ENCODE results near the gene SLC1A2.

The SLC1A2 gene

DNA sequence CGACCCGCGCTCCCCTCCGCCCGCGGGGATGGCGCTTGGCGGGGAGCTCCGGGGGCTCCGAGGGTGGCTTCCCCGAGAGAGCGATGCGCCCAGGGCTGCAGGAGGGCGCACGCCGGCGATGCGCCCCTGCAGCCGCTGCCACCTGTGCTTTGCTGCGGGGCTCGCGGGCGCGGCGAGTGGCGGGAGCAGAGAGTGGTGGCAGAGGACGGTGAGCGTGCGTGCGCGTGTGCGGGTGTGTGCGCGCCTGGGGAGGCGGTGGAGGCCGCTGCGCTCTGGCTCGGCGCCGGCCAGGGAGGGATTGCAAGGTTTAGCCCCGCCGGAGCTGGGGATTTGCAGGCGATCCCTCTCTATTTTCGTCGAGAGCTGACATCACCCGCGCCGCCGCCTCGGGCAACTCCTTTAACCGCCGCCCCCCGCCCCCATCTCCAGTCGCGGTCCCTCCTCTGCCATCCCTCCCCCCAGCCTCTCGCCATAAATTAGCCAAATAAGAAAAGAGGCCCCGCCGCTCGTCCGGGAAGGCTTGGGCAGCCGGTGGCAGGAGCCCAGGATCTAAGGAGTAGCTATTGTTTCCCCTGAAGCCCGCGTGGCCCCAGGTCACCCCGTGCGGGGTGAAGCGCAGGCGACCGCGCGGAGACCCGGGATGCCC, at the start of gene SLC1A2:
SLC1A2 (minus strand) TSS at position 375 of the 646 bp plus-strand sequence. CDS start 592 bp downstream, outside the sequence.
- no peak for DNase-seq (ENCODE audit: low read depth in 2 of 2)

DNA sequence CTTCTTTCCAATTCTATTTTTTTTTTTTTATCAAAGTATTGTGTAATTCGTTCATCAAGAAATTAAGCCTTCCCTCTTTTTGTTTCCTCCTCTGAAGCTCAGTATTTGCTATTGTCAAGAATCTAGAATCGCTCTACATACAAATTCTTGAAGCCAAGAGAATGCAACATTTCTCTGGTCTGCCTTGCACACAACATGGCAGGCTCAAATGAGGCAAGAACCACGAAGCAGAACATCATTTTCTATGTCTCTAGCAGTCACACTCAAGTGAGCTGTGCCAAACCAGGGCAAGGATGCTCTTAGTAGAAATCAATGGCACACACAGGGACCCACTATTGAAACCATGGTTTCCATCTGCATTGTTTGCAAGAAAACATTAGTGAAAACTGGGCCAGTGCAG, 46.7 kb upstream of the SLC1A2 start:
- no peak for DNase-seq (ENCODE audit: low read depth in 2 of 2)

DNA sequence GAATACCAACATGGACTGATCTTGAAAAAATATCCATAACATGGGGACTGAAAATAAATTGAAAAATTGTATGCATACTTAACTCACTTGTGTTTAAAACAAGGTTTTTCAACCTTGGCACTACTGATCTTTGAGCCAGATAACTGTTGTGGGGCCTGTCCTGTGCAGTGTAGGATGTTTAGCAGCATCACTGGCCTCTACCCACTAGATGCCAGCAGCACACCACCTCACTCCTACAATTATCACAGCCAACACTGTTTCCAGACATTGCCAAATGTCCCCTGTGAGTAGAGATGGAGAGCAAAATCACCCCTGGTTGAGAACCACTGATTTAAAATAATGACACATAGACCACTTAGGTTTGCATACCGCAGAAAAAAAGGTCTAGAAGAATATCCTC, 45.0 kb upstream of the SLC1A2 start:
- DNase-seq (ENCODE audit: low read depth in 2 of 2) = no peak

DNA sequence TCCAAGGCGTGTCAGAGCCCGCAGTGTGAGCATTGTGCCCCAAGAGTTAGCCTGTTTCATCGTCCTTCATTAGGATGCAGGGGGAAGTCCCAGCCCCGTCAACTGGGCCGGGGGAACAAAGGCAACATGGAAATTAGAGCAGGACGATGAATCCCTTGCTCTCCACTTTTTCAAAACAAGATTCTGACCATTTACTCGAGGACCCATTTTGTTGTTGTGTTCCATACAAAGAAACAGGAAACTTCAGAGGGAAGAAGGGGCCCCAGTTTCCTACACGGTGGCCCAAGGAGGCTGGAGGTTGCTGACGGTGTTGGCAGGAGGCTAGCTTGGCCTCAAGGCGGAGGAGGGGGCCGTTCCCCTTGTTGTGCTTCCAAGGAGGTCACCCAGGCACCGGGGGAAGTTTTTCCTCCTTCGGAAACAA, 44.0 kb upstream of the SLC1A2 start:
- no peak for DNase-seq (ENCODE audit: low read depth in 2 of 2)

DNA sequence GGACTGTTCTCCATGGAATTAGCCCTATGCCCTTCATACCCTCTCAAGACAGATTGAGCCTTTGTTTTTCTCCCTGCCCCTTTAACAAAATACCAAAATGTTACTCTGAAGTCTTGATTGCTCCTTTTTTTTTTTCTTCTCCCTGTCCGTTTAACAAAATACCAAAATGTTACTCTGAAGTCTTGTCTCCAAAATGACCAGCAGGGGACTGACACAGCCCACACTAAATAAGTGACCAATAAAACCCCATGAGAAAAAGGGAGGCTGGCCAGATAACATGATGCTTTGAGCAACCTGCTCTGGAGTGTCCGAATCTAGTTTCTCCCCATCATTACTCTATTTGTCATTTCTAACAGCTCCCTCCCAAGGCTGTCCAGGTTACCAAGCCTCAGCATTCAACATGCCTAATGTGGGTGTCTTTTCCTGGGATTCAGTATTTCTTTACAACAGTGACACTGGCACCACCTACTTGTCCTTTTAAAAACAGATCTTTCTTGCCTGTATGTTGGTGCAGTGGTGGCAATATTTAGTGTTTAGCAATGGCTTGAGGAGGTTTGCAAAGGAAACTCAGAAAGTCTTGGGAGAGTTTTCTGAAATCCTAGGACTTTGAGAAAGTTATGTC, 42.7 kb upstream of the SLC1A2 start:
- DNase-seq (ENCODE audit: low read depth in 2 of 2) = no peak

DNA sequence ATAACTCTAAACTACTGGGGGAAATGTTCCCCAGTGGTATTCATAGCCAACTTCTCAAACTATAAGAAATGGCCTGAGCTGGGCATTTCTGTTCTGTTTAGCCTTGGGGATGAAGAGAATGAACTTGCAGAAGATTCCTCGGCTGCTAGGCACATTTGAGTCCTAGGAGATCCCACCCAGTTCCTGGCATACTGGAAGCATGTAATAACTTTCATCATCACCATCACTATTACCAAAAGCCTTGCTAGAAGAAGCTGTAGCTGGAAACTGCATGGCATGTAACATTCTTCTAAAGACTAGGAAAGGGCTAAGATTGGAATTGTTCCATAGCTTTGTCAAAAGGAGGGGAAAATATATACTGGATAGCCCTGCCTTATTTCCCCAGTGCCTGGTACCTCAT, 40.1 kb upstream of the SLC1A2 start:
- DNase-seq (ENCODE audit: low read depth in 2 of 2) = no peak

DNA sequence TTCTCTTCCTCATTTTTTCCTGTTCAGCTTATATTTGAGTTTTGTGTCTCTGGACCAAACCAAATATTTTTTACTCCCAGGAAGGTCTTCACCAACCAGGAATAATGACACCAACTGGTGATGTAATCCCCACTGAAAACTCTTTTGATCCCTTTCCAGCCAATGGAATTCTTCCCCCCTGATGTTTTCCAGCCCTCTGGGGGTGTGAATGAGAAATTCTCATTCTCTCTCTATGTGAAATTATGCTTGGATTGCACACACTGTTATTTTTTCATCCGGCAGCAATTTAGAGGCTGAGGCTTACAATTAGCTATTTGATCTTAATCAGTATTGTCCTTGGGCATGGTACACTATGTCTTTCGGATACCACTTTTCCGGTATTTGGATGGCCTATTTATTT, 39.5 kb upstream of the SLC1A2 start:
- no peak for DNase-seq (ENCODE audit: low read depth in 2 of 2)

DNA sequence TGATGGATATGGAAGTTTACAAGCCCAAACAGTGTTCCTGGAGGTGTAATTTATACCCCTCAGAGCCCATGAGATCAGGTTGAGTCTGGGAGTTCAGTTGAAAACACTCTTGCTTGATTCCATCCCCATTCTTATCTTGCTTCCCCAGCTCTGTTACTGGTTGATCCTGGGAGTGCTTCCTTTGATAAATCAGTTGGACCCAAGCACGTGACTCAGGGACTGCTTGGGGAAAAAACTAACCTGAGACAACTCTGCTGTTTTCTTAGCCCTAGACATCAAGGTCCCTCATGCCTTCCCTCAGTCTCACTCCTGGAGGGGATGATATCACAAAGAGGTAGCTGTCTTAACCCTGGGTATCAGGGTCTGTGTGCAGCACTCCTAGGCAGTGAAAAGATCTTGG, 35.0 kb upstream of the SLC1A2 start:
- no peak for DNase-seq (ENCODE audit: low read depth in 2 of 2)

DNA sequence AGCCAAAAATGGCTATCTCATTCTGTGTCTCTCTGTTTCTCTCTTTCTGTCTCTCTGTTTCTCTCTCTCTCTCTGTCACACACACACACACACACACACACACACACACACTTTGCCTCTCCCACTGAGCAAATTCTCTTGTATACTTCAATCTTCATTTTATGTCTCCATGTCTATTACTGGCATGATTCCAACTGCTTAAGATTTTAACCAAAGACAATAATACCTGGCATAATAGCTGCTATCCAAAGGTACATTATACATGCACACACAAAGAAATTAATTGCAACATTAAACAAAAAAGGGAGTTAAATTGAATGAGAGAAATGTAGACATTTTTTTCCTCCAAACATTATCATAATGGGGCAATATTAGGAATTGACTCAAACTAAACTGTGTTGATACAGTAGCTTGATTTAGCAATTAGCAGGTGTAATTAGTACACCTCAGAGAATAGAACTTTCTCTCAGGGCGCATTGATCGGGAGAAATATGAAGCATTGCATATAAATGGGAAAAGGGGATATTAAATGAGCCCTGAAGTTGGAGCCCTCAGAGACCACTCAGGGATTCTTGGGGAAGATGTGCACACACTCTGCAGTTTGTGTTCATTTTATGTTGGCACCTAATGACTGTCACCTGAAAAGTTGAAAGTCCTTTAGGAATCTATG, 17.4 kb upstream of the SLC1A2 start:
- no peak for DNase-seq (ENCODE audit: low read depth in 2 of 2)

DNA sequence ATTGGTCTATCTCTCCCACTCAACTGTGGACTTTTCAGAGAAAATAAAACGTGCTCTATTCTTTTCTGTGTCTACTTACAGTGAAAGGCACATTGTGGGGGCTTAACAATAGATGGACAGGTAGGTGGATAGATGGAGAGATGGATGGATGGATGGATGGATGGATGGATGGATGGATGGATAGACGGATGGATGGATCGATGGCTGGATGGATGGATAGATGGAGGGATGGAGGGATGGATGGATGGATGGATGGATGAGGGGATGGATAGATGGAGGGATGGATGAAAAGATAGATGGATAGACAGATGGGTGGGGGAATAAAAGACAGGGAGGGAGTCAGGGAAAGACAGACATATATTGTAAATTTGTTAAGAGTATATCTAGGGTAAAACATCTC, 14.2 kb upstream of the SLC1A2 start:
- DNase-seq (ENCODE audit: low read depth in 2 of 2) = no peak

DNA sequence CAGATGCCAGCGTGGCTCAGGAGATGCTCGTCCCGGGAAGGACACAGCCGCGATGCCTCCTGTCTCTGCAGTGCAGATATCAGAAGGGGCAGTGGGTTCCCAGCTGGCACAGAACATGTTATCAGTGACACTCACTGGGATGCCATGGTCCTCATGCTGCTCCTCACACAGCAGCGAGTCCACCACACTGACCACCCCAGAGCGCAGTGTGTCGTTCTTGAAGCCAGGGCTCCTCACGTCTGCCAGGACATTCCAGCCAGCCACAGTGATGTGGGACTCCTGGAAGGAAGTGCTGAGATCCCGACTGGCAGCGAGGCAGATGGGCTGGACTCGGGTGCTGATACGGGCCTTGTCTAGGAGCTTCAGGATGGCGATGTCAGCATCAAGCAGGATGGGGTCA, 13.1 kb upstream of the SLC1A2 start:
- no peak for DNase-seq (ENCODE audit: low read depth in 2 of 2)

DNA sequence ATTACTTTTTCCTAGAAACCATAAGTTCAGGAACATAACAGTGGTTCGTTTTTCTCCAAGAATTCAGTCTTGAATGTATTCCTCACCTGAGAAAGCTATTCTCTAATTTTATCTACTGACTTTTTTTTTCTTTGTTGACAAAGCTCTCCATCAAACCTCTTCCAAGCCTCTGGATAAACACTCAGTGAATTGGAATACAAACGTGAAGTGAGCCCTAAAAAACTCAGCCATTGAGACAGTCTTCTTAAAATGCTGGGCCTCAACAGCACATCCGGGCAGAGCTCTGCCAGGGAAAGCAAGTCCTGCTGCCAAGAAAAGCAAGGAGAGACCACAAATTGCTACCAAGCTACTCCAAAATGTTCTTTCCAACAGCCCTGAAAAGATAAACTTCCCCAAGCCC, 7.7 kb upstream of the SLC1A2 start:
- no peak for DNase-seq (ENCODE audit: low read depth in 2 of 2)

DNA sequence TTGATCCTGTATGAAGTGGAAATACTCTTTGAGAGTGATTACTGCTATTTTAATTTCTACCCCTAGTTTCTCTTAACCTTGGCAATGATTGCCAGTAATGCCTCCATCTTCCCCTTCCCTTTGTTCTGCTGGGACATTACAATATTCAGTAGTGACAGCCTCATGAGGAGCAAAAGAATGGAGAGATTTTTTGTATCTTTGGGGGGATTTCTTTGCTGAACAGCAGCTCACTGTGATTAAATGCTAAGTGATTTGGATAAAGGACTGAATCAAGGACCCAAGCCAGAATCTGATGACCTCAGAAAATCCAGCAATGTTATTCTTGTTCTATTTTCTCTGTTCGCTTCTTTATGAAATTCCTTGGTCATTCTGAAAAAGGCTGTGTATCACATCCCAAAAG, 7.0 kb upstream of the SLC1A2 start:
- DNase-seq (ENCODE audit: low read depth in 2 of 2) = no peak

DNA sequence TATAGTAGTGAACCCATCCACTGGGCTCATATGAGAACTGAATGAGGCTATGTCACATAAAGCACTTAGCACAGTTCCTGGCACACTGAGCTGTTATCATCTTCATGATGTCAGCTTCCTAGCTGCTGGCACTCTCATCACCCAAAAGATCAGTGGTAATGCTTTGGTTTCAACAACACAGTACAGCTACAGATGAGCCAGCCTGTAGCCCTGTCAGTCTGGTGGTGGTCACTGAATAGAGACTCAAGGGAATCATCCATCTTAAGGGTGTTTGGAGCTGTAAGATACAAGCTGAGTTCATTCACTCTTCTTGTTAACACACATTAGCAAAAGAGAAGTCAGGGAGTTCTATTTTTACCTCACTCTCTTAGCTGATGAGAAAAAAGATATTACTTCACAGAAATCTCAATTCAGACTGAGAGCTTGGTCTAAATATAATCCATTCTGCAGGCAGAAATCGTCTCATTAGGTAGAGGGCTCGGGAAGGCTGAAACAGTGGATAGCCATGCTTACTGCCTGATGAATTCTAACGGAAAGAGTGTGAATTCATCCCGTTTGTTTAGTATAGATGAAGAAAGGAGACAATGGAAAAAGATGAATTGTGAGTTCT, 6.3 kb upstream of the SLC1A2 start:
- DNase-seq (ENCODE audit: low read depth in 2 of 2) = no peak

DNA sequence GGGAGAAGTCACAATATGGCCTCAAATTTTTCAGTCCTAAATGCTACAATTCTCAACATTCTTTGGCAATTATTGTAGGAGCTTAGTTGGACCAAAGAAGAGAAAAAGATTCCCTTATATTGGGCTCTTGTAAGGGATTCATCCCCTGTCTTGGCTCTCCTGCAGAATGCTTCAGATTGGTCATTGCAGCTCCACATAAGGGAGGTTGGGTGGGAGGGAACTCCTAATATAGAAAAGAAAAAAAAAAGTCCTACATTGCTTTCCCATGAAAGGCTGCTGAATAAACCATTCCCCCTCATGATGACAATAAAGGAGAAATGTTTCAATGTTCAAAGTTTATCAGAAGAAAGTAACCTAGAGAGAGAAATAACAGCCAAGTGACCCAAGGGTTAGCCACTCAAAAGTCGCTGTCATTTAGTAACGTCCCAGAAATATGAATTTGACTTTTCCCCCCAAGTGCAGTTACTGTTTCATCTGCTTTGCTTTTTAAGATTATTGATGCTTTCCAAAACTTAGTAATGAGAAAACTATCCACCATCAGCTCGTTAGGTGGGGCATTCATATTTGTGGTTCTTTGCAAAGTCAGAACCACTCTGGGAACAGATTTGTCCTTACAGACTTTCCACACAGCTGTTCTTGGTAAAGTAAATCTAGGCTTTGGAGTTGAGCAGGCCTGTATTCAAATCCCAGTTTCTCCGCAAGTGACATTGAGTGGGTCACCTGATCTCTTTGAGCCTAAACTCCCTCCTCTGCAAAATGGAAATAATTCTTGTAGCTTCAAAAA, 5.0 kb upstream of the SLC1A2 start:
- DNase-seq (ENCODE audit: low read depth in 2 of 2) = no peak

DNA sequence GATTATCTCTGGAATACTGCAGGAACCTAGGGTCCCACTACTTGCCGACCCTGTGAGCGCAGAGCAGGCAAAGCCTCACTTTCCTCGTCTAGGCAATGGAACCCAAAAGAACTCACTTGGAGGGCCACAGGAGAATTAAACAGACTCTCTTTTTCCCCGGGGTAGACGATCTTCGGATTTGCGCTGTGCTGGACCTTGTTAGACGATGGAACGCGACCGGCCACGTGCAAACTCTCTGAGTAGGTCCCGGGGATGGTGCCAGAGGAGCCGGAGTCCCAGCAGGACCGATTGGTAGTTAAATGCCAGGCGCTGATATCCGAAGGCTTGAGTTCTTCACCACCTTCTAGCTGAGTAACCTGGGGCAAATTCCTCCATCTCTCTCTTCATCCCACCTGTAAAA, 1.0 kb upstream of the SLC1A2 start:
- DNase-seq (ENCODE audit: low read depth in 2 of 2) = no peak

DNA sequence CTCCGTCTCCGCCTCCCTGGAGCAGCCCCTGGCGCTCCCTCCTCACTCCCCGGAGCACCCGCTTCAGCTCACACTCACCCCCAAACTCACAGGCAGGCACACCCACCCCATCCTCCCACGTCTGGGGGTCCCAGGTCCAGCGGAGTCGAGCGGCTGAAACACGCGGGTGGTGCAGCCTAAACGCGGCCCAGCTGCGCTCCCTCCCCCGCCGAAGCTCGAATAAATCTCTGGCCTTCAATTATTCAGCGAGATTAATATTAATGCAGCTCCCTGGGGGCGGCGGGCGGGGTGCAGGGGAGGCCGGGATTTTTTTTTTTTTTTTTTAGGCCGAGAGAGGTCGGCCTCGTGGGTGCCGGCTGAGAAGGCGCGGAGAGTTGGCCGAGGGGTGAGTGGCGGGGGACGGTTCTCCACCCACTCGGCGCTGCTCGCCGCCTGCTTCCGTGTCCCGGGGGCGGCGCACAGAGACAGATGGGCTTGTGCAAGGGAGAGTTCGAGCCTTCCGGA, 524 bp upstream of the SLC1A2 start:
- DNase-seq (ENCODE audit: low read depth in 2 of 2) = no peak

DNA sequence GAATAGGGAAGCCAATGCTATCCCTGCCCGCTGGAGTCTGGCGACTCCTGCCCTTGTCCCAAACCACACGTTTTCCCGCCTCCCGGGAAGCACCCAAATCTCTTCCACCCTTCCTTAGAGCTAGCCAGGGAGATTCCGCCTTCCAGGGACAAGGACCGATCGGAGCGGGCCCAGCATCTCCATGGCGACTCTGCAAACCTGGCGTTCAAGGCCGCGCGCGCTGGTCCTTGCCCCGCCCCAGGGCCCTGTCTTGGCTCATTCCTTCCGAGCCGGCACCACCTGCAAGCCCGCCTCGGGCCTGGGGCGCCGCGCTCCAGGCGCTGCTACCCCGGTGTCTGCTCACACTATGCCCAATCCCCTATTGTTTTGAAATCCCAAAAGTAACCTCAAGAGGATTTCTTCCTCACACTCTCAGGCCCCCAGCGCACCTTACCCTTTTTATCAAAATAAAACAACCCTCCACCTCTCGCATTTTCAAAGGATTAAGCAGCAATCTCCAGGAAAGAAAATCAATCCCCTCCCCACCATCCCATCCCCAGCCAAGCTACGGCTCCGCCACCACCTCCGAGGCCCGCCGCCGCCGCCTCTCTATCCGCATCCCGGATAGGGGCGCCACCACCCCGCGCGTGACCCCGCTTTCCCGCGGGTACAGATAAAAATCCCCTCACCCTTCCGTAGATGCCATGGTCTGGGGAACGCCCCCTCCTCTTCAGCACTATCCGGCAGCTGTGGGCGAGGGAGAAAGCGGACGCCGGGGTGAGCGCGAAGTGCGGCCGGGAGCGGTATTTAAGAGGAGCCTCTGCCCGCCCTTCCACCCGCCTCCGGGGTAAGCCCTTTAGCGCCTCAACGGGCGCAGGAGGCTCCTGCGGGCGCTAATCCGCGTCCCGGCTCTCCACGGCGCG, 825 bp downstream of the SLC1A2 start:
- DNase-seq (ENCODE audit: low read depth in 2 of 2) = no peak

DNA sequence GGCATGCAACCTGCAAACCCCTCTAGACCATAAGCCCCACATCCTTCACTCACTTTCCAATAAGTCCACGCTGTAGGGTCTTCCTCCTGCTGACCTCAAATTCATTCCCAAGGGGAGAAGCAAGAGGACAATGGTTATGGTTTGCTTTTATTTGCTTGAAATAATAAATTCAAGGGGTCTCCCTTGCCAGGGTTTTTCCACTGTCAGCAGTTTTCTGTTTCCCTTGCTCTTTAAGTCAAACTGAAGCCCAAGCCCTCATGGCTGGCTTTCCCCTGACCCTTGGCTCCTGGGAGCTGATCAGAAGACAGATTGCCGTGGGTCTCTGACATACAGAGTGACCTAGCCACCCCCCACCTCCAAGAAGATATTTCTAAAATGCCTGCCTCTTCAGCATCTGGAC, 3.9 kb downstream of the SLC1A2 start:
- no peak for DNase-seq (ENCODE audit: low read depth in 2 of 2)

DNA sequence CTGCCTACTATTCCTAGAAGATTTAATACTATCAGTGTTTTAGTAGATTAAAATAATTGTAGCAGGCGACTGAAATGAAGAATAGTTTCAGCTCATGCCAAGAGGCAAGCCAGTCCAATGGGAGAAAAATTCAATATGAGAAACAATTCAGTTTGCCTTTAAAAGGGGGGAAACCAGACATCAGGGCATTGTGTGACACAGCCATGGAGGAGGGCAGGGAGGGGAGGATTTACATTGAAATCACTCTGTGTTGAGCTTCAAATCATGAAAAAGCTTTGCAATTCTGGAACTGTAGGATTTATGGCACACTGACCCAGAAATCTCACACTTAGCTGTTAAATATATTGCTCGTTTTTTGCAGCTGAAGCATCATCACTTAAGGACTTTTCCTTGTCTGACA, 4.6 kb downstream of the SLC1A2 start:
- DNase-seq (ENCODE audit: low read depth in 2 of 2) = no peak

DNA sequence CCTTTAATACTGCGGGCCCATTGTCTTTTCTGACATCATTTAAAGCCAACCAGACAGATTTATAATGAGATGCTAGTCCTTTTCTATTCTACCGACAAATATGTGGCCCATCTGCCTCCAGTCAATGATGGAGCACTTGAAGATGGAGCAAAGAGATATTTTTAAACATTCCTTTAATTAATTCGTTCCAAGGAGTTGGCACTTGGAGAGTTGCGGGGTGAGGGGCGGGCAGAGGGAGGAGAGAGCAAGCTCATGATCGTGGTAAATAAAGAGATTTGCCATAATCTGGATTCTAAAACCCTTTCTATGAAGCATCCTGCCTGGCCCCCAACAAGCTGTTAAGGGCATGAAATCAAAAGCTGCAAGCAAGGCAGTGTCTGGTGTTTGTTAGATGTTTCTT, 5.0 kb downstream of the SLC1A2 start:
- DNase-seq (ENCODE audit: low read depth in 2 of 2) = no peak
